OCI-LY3 (cell line): ENCODE results near the gene CABP7.

Experiments
- H2AFZ ChIP-seq: fragments of 200-600, 300-600 bp; shearing (Covaris generic); 2 replicates; pipeline ENCODE4 v1.6.0; 2014; ENCODE audit warnings: antibody characterized with exemption, low read depth, low read length
- H3K27ac ChIP-seq: fragments of 200-600, 300-600 bp; sonication (generic); 2 replicates; pipeline ENCODE4 v1.5.1; 2014; ENCODE audit warnings: mild to moderate bottlenecking, low read length, moderate library complexity, mixed read lengths
- H3K27me3 ChIP-seq: fragments of 200-600, 300-600 bp; sonication (generic); 2 replicates; pipeline ENCODE4 v1.6.1; 2014; ENCODE audit warnings: low read depth, low read length, mixed read lengths
- H3K36me3 ChIP-seq: fragments of 200-600, 300-600 bp; sonication (generic); replicated peaks from 2 replicates; pipeline ENCODE3; 2014; ENCODE audit warnings: low read depth, low read length, mixed read lengths
- H3K4me1 ChIP-seq: fragments of 300-600, 200-600 bp; sonication (generic); 2 replicates; pipeline ENCODE4 v1.6.1; 2014; ENCODE audit warnings: low read length, mixed read lengths
- H3K4me2 ChIP-seq: fragments of 200-600, 300-600 bp; sonication (generic); 2 replicates; pipeline ENCODE4 v1.6.1; 2014; ENCODE audit warnings: low read length, mixed read lengths
- H3K4me3 ChIP-seq: fragments of 300-600, 200-600 bp; sonication (generic); 2 replicates; pipeline ENCODE4 v1.5.1; 2014; ENCODE audit warnings: antibody characterized with exemption, mild to moderate bottlenecking, low read length, moderate library complexity
- H3K79me2 ChIP-seq: fragments of 300-600, 200-600 bp; shearing (Covaris generic); 2 replicates; pipeline ENCODE4 v1.6.1; 2014; ENCODE audit warnings: mild to moderate bottlenecking, low read length, mixed read lengths
- H3K9ac ChIP-seq: fragments of 300-600, 200-600 bp; shearing (Covaris generic); 2 replicates; pipeline ENCODE4 v1.6.0; 2014; ENCODE audit warnings: mild to moderate bottlenecking, low read length, moderate library complexity
- H3K9me3 ChIP-seq: fragments of 200-600, 300-600 bp; shearing (Covaris generic); 2 replicates; pipeline ENCODE4 v1.6.1; 2014; ENCODE audit warnings: low read length, mixed read lengths; ENCODE audit not compliant: insufficient read depth
- H4K20me1 ChIP-seq: fragments of 200-600, 300-600 bp; sonication (generic); 2 replicates; pipeline ENCODE4 v1.6.1; 2016; ENCODE audit warnings: low read length, mixed read lengths; ENCODE audit not compliant: insufficient read depth
- EZH2phosphoT487 ChIP-seq: fragments of 200-600 bp; shearing (Covaris generic); IDR thresholded peaks from 2 replicates; pipeline ENCODE4 v1.6.1; 2018; ENCODE audit warnings: antibody characterized with exemption, mixed run types, low read depth
- TF ChIP-seq, protein P1 (sequence below): fragments of 200-600, 300-600 bp; sonication (generic); IDR thresholded peaks from 2 replicates; pipeline ENCODE4 v1.5.1; 2014; ENCODE audit warnings: antibody characterized with exemption, low read length, low read depth

The CABP7 gene

DNA sequence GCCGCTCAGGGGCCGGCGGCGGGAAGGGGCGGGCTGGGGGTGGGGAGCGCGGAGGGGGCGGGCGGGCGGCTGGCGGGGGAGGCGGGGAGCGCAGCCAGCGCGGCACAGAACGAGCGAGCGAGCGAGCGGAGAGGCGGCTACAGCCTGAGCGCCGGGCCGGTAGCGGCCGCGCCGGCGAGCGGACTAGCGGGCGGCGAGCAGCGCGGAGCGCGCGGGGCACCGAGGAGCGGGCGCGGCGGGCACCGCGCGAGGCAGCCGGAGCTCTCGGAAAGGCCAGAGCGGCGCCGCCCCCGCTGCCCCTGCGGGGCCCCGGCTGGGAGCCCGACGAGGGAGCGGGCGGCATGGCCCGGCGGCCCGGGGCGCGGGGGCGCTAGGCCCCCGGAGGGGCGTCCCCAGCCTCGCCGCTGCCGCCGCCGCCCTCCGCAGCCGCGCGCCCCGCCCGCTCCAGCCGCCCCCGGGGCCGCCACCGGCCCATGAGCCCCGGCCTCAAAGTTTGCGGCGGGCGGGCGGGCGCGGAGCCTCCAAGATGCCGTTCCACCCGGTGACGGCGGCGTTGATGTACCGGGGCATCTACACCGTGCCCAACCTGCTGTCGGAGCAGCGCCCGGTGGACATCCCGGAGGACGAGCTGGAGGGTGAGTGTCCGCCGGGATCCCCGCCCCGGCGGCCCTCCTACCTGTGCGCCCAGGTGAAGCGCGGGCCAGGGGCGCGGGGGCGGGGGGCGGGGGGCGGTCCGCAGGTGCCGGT lies at the start of gene CABP7:
TSS of gene CABP7 (plus strand) at position 105 of the 747 bp plus-strand sequence. CDS start at position 527, 422 bp downstream.
- no peaks in the 10 kb centered on the region for H3K4me1 ChIP-seq
- H3K4me2 ChIP-seq: no peak within 1 kb of the TSS
- H3K9ac ChIP-seq: no peak within 1 kb of the TSS
- no peak within 1 kb of the TSS for H3K27ac ChIP-seq
- H3K27me3 ChIP-seq: no peaks in the 10 kb centered on the region
- H2AFZ ChIP-seq: no peak within 1 kb of the TSS
- H3K36me3 ChIP-seq: no peaks in the 10 kb centered on the region
- no peak within 1 kb of the TSS for H3K4me3 ChIP-seq
- H3K9me3 ChIP-seq: no peaks in the 10 kb centered on the region
- H4K20me1 ChIP-seq: peaks cover 10% of the 10 kb centered on the region; the same call in 1 of the 2 replicates
- TF ChIP-seq EZH2phosphoT487: no peak
- TF ChIP-seq, protein P1, sequence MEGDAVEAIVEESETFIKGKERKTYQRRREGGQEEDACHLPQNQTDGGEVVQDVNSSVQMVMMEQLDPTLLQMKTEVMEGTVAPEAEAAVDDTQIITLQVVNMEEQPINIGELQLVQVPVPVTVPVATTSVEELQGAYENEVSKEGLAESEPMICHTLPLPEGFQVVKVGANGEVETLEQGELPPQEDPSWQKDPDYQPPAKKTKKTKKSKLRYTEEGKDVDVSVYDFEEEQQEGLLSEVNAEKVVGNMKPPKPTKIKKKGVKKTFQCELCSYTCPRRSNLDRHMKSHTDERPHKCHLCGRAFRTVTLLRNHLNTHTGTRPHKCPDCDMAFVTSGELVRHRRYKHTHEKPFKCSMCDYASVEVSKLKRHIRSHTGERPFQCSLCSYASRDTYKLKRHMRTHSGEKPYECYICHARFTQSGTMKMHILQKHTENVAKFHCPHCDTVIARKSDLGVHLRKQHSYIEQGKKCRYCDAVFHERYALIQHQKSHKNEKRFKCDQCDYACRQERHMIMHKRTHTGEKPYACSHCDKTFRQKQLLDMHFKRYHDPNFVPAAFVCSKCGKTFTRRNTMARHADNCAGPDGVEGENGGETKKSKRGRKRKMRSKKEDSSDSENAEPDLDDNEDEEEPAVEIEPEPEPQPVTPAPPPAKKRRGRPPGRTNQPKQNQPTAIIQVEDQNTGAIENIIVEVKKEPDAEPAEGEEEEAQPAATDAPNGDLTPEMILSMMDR: no peak
- H3K79me2 ChIP-seq: no peaks in the 10 kb centered on the region

DNA sequence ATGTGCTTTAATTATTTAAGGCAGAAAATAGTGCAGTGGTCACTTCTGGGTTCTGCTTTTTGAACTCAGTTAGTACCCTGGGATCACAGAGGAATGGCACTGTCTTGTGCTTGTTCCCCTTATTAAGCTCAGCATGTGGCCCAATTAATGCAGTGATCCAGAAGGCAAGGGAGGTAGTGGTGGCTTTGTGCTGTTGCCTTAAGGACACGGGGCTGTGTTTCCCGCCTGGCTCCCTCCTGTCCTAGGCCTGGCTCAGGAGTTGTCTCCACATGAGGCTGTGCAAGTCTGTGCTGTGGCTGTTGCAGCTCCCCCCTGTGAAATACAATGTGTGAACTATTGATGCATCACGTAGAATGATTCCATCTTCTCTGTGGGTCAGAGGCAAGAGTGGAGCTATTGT lies 49.2 kb upstream of the CABP7 start:
- Histone ChIP-seq H3K4me1 (no peaks in the 10 kb centered on the region), H3K27ac (no peak overlapping the region), H3K4me3 (no peak overlapping the region), H3K79me2 (no peaks in the 10 kb centered on the region), H3K27me3 (no peaks in the 10 kb centered on the region), H3K36me3 (peaks cover 44% of the 10 kb centered on the region), H3K9ac (no peak overlapping the region), H3K9me3 (no peaks in the 10 kb centered on the region), H2AFZ (no peak overlapping the region), H4K20me1 (no peaks in the 10 kb centered on the region; the same call in 1 of the 2 replicates), H3K4me2 (no peak overlapping the region)
- TF ChIP-seq, protein P1: no peak
- TF ChIP-seq EZH2phosphoT487: no peak

DNA sequence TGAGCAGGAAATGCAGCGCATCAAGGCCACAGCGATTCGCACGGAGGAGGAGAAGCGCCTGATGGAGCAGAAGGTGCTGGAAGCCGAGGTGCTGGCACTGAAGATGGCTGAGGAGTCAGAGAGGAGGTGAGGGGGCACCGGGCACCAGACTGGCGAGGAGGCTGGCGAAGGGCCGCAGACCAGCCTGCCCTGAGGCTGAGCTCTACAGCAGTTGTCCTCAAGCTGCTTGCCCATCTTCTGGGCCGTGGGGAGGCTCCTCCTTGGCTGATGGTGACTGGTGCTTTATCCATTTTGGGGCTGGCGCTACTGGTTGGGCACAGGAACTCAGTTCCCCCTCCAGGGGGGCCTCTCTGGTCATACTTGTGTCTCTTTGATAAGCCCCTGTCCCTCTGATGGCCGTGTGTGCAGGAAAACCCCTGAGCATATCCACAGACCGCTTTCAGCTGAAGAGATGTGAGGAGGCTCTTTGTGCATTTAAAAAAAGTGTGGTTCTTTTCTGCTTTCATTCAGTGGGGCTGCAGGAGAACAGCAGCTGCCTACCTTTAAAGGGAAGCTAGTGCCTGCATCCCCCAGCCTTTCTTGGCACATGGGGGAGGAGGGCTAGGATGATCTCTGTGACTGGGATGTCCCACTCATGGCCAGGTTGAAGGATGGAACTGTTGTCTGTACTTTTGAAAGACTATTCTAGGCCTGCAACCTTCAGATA lies 46.3 kb upstream of the CABP7 start:
- H3K27ac ChIP-seq: no peak overlapping the region
- TF ChIP-seq EZH2phosphoT487: no peak
- TF ChIP-seq, protein P1: no peak
- H3K27me3 ChIP-seq: no peaks in the 10 kb centered on the region
- no peak overlapping the region for H3K4me2 ChIP-seq
- H3K9me3 ChIP-seq: no peaks in the 10 kb centered on the region
- H3K4me1 ChIP-seq: no peaks in the 10 kb centered on the region
- no peak overlapping the region for H3K4me3 ChIP-seq
- no peaks in the 10 kb centered on the region for H3K79me2 ChIP-seq
- peaks cover 57% of the 10 kb centered on the region for H3K36me3 ChIP-seq
- H3K9ac ChIP-seq: no peak overlapping the region
- H2AFZ ChIP-seq: no peak overlapping the region
- no peaks in the 10 kb centered on the region; the same call in 1 of the 2 replicates for H4K20me1 ChIP-seq

DNA sequence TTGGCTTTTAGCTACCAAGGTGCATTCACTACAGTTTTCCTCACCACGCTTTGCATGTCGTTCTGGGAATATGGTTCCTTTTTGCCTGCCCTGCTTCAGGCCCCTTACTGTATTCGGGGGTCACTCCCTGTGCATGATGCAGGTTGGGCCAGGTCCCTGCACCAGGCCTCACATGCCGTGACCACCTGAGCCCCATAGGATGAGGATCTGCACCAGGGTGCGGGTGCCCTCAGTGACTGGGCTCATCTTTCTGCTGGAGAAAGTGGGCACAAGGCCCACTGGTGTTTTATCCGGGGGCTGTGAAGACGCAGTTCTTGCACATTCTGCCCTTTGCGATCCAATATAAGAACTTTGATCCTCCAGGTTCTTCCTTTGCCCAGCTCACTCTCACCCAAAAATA lies 45.7 kb upstream of the CABP7 start:
- no peak overlapping the region for H2AFZ ChIP-seq
- H3K4me2 ChIP-seq: no peak overlapping the region
- no peaks in the 10 kb centered on the region for H3K9me3 ChIP-seq
- H3K4me1 ChIP-seq: no peaks in the 10 kb centered on the region
- no peak overlapping the region for H3K27ac ChIP-seq
- H3K9ac ChIP-seq: no peak overlapping the region
- H3K4me3 ChIP-seq: no peak overlapping the region
- TF ChIP-seq, protein P1: no peak
- TF ChIP-seq EZH2phosphoT487: no peak
- no peaks in the 10 kb centered on the region for H3K79me2 ChIP-seq
- no peaks in the 10 kb centered on the region for H3K27me3 ChIP-seq
- no peaks in the 10 kb centered on the region; the same call in 1 of the 2 replicates for H4K20me1 ChIP-seq
- peaks cover 57% of the 10 kb centered on the region for H3K36me3 ChIP-seq
